ENCODE measurements around the gene DDB1. TPM values are rescaled to one million over a fixed set of nuclear protein-coding genes. Genes with fewer than 3 reads are reported as not detected.
A peak's percentile ranks its signal among the peaks of the same experiment; 100 is the strongest.

Gene DDB1
- total and polyA plus RNA-seq, 2 of the 13 experiments (the other 11 are each of a cell fraction or from before 2014, with no cell fraction given): 217 to 266 TPM

DNA sequence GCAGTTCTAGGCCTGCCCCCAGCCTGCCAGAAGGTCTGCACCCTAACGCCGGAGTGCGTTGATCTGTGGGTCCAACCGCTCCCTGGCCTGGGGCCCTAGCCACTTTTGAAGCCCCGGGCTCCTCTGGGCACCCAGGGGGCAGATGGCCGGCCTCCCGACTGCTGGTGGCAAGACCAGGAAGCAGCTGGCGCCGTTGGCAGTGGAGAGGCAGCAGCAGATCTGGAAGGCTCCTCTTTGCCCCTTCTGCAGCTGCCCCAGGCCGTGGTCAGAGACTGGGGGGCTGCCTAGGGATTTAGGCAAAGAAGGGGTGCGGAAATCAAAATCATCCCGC is 37.3 kb downstream of the DDB1 start (continued):
- TF ChIP-seq PLRG1 (conservative IDR thresholded peaks at IDR 0.05): no peak
- TF ChIP-seq HES4 (CRISPR knock-in tag; IDR thresholded peaks at IDR 0.05; ENCODE audit: borderline replicate concordance): 0 out of 2 replicates have a peak, but pooled peaks have one; percentile 2
- TF ChIP-seq, protein P1, sequence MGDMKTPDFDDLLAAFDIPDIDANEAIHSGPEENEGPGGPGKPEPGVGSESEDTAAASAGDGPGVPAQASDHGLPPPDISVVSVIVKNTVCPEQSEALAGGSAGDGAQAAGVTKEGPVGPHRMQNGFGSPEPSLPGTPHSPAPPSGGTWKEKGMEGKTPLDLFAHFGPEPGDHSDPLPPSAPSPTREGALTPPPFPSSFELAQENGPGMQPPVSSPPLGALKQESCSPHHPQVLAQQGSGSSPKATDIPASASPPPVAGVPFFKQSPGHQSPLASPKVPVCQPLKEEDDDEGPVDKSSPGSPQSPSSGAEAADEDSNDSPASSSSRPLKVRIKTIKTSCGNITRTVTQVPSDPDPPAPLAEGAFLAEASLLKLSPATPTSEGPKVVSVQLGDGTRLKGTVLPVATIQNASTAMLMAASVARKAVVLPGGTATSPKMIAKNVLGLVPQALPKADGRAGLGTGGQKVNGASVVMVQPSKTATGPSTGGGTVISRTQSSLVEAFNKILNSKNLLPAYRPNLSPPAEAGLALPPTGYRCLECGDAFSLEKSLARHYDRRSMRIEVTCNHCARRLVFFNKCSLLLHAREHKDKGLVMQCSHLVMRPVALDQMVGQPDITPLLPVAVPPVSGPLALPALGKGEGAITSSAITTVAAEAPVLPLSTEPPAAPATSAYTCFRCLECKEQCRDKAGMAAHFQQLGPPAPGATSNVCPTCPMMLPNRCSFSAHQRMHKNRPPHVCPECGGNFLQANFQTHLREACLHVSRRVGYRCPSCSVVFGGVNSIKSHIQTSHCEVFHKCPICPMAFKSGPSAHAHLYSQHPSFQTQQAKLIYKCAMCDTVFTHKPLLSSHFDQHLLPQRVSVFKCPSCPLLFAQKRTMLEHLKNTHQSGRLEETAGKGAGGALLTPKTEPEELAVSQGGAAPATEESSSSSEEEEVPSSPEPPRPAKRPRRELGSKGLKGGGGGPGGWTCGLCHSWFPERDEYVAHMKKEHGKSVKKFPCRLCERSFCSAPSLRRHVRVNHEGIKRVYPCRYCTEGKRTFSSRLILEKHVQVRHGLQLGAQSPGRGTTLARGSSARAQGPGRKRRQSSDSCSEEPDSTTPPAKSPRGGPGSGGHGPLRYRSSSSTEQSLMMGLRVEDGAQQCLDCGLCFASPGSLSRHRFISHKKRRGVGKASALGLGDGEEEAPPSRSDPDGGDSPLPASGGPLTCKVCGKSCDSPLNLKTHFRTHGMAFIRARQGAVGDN (CRISPR knock-in tag; IDR thresholded peaks at IDR 0.05): peak; percentile 64
- peak; percentile 14 for TF ChIP-seq RBM39 (IDR thresholded peaks at IDR 0.05; ENCODE audit: low read depth, low read length, poor library complexity, severe bottlenecking)
- TF ChIP-seq PHF21A (CRISPR knock-in tag; IDR thresholded peaks at IDR 0.05): peak; percentile 50; the same call in 1 of the 2 replicates
- TF ChIP-seq, protein P2, sequence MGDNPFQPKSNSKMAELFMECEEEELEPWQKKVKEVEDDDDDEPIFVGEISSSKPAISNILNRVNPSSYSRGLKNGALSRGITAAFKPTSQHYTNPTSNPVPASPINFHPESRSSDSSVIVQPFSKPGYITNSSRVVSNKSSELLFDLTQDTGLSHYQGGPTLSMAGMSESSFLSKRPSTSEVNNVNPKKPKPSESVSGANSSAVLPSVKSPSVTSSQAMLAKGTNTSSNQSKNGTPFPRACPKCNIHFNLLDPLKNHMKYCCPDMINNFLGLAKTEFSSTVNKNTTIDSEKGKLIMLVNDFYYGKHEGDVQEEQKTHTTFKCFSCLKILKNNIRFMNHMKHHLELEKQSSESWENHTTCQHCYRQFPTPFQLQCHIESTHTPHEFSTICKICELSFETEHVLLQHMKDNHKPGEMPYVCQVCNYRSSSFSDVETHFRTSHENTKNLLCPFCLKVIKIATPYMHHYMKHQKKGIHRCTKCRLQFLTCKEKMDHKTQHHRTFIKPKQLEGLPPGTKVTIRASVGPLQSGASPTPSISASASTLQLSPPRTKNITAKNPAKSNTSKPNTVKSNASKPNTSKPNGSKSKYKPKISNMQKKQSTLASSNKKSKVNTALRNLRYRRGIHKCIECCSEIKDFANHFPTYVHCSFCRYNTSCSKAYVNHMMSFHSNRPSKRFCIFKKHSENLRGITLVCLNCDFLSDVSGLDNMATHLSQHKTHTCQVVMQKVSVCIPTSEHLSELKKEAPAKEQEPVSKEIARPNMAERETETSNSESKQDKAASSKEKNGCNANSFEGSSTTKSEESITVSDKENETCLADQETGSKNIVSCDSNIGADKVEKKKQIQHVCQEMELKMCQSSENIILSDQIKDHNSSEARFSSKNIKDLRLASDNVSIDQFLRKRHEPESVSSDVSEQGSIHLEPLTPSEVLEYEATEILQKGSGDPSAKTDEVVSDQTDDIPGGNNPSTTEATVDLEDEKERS (CRISPR knock-in tag; IDR thresholded peaks at IDR 0.05): 0 out of 2 replicates have a peak, but pooled peaks have one; percentile 21
- peak; percentile 3 for TF ChIP-seq ASH2L (IDR thresholded peaks at IDR 0.05; ENCODE audit: insufficient read length, low read depth, low read length)
- 0 out of 2 replicates have a peak, but pooled peaks have one; percentile 19 for TF ChIP-seq GABPB1 (CRISPR knock-in tag; IDR thresholded peaks at IDR 0.05)
- TF ChIP-seq ZFX (CRISPR knock-in tag; IDR thresholded peaks at IDR 0.05; ENCODE audit: low read depth): no peak; the same call in 1 of the 2 replicates
- TF ChIP-seq, protein P3, sequence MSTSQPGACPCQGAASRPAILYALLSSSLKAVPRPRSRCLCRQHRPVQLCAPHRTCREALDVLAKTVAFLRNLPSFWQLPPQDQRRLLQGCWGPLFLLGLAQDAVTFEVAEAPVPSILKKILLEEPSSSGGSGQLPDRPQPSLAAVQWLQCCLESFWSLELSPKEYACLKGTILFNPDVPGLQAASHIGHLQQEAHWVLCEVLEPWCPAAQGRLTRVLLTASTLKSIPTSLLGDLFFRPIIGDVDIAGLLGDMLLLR (CRISPR knock-in tag; IDR thresholded peaks at IDR 0.05): 0 out of 2 replicates have a peak, but pooled peaks have one; percentile 12
- TF ChIP-seq MED13 (CRISPR knock-in tag; IDR thresholded peaks at IDR 0.05): 0 out of 2 replicates have a peak, but pooled peaks have one; percentile 52
- peak; percentile 51; the same call in 1 of the 2 replicates for TF ChIP-seq ZNF598 (CRISPR knock-in tag; IDR thresholded peaks at IDR 0.05; ENCODE audit: borderline replicate concordance)
- no peak for TF ChIP-seq ARNT2 (CRISPR knock-in tag; IDR thresholded peaks at IDR 0.05; ENCODE audit: low read depth)
- TF ChIP-seq ZNF670 (CRISPR knock-in tag; IDR thresholded peaks at IDR 0.05; ENCODE audit: borderline replicate concordance): 0 out of 2 replicates have a peak, but pooled peaks have one; percentile 9
- no peak for TF ChIP-seq EEA1 (CRISPR knock-in tag; IDR thresholded peaks at IDR 0.05; ENCODE audit: borderline replicate concordance)
- TF ChIP-seq, protein P4, sequence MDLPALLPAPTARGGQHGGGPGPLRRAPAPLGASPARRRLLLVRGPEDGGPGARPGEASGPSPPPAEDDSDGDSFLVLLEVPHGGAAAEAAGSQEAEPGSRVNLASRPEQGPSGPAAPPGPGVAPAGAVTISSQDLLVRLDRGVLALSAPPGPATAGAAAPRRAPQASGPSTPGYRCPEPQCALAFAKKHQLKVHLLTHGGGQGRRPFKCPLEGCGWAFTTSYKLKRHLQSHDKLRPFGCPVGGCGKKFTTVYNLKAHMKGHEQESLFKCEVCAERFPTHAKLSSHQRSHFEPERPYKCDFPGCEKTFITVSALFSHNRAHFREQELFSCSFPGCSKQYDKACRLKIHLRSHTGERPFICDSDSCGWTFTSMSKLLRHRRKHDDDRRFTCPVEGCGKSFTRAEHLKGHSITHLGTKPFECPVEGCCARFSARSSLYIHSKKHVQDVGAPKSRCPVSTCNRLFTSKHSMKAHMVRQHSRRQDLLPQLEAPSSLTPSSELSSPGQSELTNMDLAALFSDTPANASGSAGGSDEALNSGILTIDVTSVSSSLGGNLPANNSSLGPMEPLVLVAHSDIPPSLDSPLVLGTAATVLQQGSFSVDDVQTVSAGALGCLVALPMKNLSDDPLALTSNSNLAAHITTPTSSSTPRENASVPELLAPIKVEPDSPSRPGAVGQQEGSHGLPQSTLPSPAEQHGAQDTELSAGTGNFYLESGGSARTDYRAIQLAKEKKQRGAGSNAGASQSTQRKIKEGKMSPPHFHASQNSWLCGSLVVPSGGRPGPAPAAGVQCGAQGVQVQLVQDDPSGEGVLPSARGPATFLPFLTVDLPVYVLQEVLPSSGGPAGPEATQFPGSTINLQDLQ (CRISPR knock-in tag; IDR thresholded peaks at IDR 0.05): no peak
- 0 out of 2 replicates have a peak, but pooled peaks have one; percentile 55 for TF ChIP-seq RXRA (CRISPR knock-in tag; IDR thresholded peaks at IDR 0.05)
- 0 out of 2 replicates have a peak, but pooled peaks have one; percentile 59 for TF ChIP-seq ZNF878 (CRISPR knock-in tag; IDR thresholded peaks at IDR 0.05)
- peak; percentile 57; the same call in 1 of the 2 replicates for TF ChIP-seq ZNF292 (CRISPR knock-in tag; IDR thresholded peaks at IDR 0.05; ENCODE audit: borderline replicate concordance, low read depth)
